Stimulated activated CD8-positive, alpha-beta memory T cell treated with anti-CD3 and anti-CD28 coated beads, Interleukin-4, amount 100 ng/mL, for 1 hour (primary cell): ENCODE results near the gene FBXO31.
"Not testable (repeated sequence)": the region's sequence is repeated elsewhere in the genome, so short reads cannot be mapped to it uniquely, and the experiment has no call there.

ENCODE experiments used
- DNase-seq, 2 donors: peaks; one replicate each; pipeline ENCODE4 v3.0.0-alpha.2; 2020; ENCODE audit warnings: low read depth in 2 of 2, low spot score in 1 of 2

The FBXO31 gene

DNA sequence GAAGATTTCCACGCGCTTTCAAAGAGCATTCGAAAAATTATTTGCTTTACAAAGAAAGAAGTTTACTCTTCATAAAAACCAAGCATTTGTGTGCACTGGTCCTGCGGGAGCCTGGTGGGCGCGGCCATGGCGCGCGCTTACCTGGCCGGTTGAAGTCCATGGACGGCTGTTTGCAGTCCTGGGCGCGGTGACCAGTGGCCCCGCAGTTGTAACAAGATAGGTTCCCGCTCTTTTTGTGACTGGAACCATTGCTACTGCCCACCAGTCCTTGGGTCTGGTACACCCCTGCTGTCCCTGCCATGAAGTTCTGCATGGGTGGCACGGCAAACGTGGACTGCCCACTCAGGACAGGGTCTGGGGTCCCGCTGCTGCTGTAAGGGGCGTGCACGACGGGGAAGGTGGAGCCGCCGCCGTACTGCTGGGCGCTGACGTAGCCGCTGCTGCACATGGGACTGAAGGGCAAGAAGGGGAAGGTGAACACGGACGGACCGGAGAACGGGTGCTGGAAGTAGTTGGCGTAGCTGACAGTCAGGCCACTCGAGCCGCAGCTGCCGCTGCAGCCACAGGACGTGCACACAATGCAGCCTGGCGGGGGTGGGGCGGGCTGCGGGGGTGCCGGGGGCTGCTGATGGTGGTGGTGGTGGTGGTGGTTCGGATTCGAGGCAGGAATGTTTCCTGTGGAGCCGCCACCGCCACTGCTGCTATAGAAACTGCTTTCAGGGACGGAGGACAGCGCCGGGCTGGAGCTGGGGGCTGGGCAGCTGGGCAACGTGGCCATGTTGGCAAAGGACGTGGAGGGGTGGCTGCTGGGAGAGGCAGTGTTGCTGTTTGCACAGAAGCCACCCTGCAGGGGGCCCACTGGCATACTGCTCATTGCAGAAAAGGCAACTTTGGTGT lies 28.0 kb upstream of the FBXO31 start:
- no peak for DNase-seq

GRCh38 chr16:87410968-87411367 lies 27.4 kb upstream of the FBXO31 start:
- no peak for DNase-seq

DNA sequence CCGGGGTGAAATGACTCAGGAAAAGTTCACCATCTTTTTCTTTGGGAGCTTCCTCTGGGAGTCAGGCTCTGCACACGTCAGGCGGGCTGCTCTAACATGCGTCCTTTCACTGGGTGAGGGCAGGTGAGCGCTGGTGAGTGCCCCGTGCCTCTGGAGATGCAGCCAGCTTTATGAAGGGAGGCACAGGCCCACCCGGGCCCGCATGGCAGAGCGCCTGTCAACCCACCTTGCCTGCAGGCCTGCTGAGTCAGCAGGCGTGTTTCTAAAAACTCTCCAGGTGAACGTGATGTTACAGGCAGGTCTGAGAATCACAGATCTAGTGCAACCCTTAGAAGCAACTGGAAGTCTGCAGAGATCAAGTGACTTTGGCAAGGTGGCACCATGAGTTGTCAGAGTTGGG lies 27.0 kb upstream of the FBXO31 start:
- DNase-seq, result no peak

GRCh38 chr16:87409781-87410180 lies 26.2 kb upstream of the FBXO31 start:
- DNase-seq, result no peak

- DNase-seq, result no peak
These were observed 25.6 kb upstream of the FBXO31 start for GRCh38 chr16:87409153-87409552.

- DNase-seq, result no peak
These were observed 24.0 kb upstream of the FBXO31 start for GRCh38 chr16:87407511-87408112.

- no peak for DNase-seq
These were observed 23.0 kb upstream of the FBXO31 start for GRCh38 chr16:87406495-87407088.

- DNase-seq, result no peak
These were observed 21.4 kb upstream of the FBXO31 start for GRCh38 chr16:87404764-87405625.

GRCh38 chr16:87395181-87395842 lies 11.7 kb upstream of the FBXO31 start:
- DNase-seq, result no peak

DNA sequence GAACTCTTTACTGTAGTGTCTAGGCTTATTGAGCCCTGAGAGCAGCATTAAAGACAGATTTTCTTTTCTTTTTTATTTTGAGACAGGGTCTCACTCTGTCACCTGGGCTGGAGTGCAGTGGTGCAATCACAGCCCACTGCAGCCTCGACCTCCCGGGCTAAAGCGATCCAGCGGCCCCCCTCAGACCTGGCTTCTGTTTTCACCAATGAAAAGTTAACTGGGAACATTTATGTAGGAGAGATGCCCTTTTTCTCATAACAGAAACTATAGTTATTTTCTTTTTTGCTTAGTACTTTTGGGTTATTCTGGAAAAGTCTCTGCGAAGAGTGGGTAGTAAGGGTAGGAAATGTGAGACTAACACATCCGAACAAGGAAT lies 10.1 kb upstream of the FBXO31 start:
- no peak for DNase-seq

- no peak for DNase-seq
These were observed 9.5 kb upstream of the FBXO31 start for GRCh38 chr16:87392821-87393679.

- peak; percentile 94 to 95 for DNase-seq
These were observed 8.6 kb upstream of the FBXO31 start, which contains the start of gene MAP1LC3B for GRCh38 chr16:87391950-87392820. Gene MAP1LC3B, plus strand, starts transcription at chr16:87392336. Its CDS starts 92 bp downstream, at chr16:87392428.

DNA sequence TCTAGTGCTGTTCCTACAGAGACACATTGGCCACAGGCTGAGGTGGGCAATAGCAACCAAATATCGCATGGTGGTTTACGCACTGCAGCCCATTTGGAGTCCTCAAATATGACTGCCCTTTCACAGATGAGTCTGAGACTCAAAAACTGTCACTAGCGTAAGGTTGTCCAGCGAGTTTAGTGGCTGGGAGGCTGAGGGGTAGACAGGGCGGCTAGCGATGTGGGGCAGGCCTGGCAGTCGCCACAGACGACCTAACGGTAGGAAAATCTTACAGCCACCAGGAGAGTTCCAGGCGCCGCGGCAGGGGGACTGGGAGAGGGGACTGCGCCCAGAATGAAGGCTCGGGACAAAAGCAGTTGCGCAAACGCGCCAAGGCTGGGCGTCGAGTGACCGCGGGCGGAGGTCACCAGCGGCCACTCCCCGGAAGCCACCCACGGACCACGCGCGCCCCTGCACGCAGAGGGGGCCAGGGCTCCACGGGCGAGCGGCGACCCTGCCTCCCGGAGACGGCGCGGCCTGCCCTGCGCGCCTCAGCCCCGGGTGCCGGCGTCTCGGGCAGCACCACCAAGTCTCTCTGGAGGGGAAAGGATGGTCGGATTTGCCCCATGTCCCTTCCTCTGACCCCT lies 7.9 kb upstream of the FBXO31 start:
- no peak for DNase-seq

- no peak for DNase-seq
These were observed 7.2 kb upstream of the FBXO31 start for GRCh38 chr16:87390641-87391323.

- DNase-seq, result not testable (repeated sequence)
These were observed 6.3 kb upstream of the FBXO31 start for GRCh38 chr16:87389914-87390313.

DNA sequence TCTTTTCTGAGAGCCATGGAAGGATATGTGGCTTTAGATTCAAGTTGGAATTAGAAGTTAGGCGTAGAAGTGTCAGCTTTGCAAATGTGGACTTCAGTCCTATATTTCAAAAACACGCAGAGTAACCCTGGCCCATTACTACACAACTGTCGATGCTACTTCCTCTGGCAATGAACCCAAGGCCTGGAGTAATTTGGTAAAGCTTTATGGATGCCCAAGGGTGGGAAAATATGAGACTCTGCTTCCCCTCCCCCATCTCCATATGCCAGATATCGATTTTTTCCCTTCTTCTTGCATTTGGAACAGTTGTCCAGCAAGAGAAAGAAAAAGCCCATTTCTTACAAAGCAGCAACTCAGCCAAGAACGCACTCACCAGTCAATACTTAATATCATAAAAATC lies 5.7 kb upstream of the FBXO31 start:
- DNase-seq, result no peak

GRCh38 chr16:87388818-87389134 lies 5.2 kb upstream of the FBXO31 start:
- DNase-seq, result no peak
